ENCODE measurements around the gene PDP2.

GRCh38 chr16:66886914-66887313 is 6.6 kb downstream of the PDP2 start:
- TF ChIP-seq CTCF (conservative IDR thresholded peaks at IDR 0.05; ENCODE audit: low read depth, low read length) (no peak), POLR2A (IDR thresholded peaks at IDR 0.05; ENCODE audit: low read depth, low read length) (no peak)
